PFSK-1 (cell line): ENCODE measurements around the gene XRRA1.

Experiments used
- TAF1 ChIP-seq: IDR thresholded peaks from 2 replicates; pipeline ENCODE4 v1.6.1; 2012; ENCODE audit warnings: low read length, control low read depth, borderline replicate concordance; ENCODE audit not compliant: insufficient read depth
- TF ChIP-seq, protein P1 (sequence below), 2 experiments: IDR thresholded peaks; 2 replicates each; pipeline versions ENCODE4 v1.6.1 to v1.8.0; 2011 to 2012; ENCODE audit warnings: low read depth in 2 of 2, low read length in 2 of 2, control low read depth in 1 of 2, inconsistent platforms in 1 of 2, mild to moderate bottlenecking in 1 of 2, moderate library complexity in 1 of 2; ENCODE audit not compliant: insufficient read depth in 1 of 2

DNA sequence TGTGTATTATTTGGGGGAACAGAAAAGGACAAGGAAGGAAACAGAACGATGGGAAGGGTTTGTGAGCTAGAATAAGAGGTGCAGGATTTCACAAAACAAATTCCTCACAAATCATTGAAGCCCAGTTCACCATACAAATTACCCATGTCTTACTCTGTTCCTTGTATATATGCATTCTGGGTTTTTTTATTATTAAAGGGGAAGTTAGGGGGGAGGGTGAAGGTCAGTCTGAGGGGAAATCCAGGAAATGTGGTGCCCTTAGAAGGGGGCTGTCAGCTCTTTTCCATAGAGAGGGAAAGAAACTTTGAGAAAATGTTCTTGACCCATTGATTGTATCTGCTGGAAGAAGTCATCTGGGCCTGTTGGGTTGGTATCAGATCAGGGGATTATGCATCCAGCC is 109.4 kb downstream of the XRRA1 start:
- TF ChIP-seq TAF1, result no peak
- TF ChIP-seq, protein P1, sequence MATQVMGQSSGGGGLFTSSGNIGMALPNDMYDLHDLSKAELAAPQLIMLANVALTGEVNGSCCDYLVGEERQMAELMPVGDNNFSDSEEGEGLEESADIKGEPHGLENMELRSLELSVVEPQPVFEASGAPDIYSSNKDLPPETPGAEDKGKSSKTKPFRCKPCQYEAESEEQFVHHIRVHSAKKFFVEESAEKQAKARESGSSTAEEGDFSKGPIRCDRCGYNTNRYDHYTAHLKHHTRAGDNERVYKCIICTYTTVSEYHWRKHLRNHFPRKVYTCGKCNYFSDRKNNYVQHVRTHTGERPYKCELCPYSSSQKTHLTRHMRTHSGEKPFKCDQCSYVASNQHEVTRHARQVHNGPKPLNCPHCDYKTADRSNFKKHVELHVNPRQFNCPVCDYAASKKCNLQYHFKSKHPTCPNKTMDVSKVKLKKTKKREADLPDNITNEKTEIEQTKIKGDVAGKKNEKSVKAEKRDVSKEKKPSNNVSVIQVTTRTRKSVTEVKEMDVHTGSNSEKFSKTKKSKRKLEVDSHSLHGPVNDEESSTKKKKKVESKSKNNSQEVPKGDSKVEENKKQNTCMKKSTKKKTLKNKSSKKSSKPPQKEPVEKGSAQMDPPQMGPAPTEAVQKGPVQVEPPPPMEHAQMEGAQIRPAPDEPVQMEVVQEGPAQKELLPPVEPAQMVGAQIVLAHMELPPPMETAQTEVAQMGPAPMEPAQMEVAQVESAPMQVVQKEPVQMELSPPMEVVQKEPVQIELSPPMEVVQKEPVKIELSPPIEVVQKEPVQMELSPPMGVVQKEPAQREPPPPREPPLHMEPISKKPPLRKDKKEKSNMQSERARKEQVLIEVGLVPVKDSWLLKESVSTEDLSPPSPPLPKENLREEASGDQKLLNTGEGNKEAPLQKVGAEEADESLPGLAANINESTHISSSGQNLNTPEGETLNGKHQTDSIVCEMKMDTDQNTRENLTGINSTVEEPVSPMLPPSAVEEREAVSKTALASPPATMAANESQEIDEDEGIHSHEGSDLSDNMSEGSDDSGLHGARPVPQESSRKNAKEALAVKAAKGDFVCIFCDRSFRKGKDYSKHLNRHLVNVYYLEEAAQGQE (IDR thresholded peaks at IDR 0.05; ENCODE audit: insufficient read depth in 1 of 2, low read depth in 2 of 2, low read length in 2 of 2), result no peak
